SK-N-SH (cell line): ENCODE results near the gene CPM.

Source experiments
- EP300 ChIP-seq, 2 experiments: IDR thresholded peaks; 2 replicates each; pipeline versions ENCODE4 v1.4.0 to v1.6.1; 2012; ENCODE audit warnings: borderline replicate concordance in 1 of 2, low read depth in 1 of 2, low read length in 1 of 2
- EZH2phosphoT487 ChIP-seq: fragments of 200-600 bp; sonication (generic); IDR thresholded peaks from 2 replicates; pipeline ENCODE4 v1.6.1; 2017; ENCODE audit warnings: low read depth, mixed run types, mild to moderate bottlenecking, antibody characterized with exemption, moderate library complexity, borderline replicate concordance
- FOXJ3 ChIP-seq: sonication (generic); formaldehyde crosslinking; IDR thresholded peaks from 2 replicates; pipeline ENCODE4 v1.5.1; 2020; ENCODE audit warnings: mild to moderate bottlenecking, missing genetic modification reagents
- JUND ChIP-seq: IDR thresholded peaks from 2 replicates; pipeline ENCODE4 v1.4.0; 2012
- POLR2AphosphoS5 ChIP-seq: IDR thresholded peaks from 2 replicates; pipeline ENCODE4 v1.6.1; 2012; ENCODE audit warnings: low read depth, low read length
- RAD21 ChIP-seq: IDR thresholded peaks from 2 replicates; pipeline ENCODE4 v1.6.1; 2012; ENCODE audit warnings: mild to moderate bottlenecking, low read length
- SMC3 ChIP-seq: IDR thresholded peaks from 2 replicates; pipeline ENCODE4 v1.6.1; 2012; ENCODE audit warnings: low read depth, low read length, improper control_type of control experiment
- USF1 ChIP-seq: IDR thresholded peaks from 2 replicates; pipeline ENCODE4 v1.4.0; 2012; ENCODE audit warnings: low read depth, borderline replicate concordance
- YY1 ChIP-seq: IDR thresholded peaks from 2 replicates; pipeline ENCODE4 v1.4.0; 2012; ENCODE audit warnings: low read depth, mild to moderate bottlenecking
- ZBTB33 ChIP-seq: IDR thresholded peaks from 2 replicates; pipeline ENCODE4 v1.4.0; 2012; ENCODE audit warnings: low read depth, borderline replicate concordance
- TF ChIP-seq, protein P1 (sequence below): fragments of 200-600 bp; sonication (generic); IDR thresholded peaks from 2 replicates; pipeline ENCODE4 v1.6.1; 2017; ENCODE audit warnings: antibody characterized with exemption, mild to moderate bottlenecking, moderate library complexity
- TF ChIP-seq, protein P2 (sequence below): fragments of 150-350 bp; IDR thresholded peaks from 2 replicates; pipeline ENCODE4 v1.6.1; 2017; ENCODE audit warnings: antibody characterized with exemption, low read length, low read depth, borderline replicate concordance

DNA sequence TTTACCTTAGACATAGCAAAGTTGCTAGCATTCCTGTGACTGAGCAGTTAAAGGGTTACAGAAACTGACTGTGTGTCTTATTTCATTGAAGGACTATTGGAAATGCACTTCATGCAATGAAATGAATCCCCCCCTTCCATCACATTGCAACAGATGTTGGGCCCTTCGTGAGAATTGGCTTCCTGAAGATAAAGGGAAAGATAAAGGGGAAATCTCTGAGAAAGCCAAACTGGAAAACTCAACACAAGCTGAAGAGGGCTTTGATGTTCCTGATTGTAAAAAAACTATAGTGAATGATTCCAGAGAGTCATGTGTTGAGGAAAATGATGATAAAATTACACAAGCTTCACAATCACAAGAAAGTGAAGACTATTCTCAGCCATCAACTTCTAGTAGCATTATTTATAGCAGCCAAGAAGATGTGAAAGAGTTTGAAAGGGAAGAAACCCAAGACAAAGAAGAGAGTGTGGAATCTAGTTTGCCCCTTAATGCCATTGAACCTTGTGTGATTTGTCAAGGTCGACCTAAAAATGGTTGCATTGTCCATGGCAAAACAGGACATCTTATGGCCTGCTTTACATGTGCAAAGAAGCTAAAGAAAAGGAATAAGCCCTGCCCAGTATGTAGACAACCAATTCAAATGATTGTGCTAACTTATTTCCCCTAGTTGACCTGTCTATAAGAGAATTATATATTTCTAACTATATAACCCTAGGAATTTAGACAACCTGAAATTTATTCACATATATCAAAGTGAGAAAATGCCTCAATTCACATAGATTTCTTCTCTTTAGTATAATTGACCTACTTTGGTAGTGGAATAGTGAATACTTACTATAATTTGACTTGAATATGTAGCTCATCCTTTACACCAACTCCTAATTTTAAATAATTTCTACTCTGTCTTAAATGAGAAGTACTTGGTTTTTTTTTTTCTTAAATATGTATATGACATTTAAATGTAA, 93.5 kb downstream of the CPM start:
- TF ChIP-seq FOXJ3 (CRISPR knock-in tag) (no peak), EP300 (IDR thresholded peaks at IDR 0.05; ENCODE audit: borderline replicate concordance in 1 of 2, low read depth in 1 of 2, low read length in 1 of 2) (no peak), POLR2AphosphoS5 (no peak), EZH2phosphoT487 (no peak), ZBTB33 (no peak), RAD21 (no peak), USF1 (no peak), JUND (no peak), YY1 (no peak), SMC3 (no peak)
- TF ChIP-seq, protein P1, sequence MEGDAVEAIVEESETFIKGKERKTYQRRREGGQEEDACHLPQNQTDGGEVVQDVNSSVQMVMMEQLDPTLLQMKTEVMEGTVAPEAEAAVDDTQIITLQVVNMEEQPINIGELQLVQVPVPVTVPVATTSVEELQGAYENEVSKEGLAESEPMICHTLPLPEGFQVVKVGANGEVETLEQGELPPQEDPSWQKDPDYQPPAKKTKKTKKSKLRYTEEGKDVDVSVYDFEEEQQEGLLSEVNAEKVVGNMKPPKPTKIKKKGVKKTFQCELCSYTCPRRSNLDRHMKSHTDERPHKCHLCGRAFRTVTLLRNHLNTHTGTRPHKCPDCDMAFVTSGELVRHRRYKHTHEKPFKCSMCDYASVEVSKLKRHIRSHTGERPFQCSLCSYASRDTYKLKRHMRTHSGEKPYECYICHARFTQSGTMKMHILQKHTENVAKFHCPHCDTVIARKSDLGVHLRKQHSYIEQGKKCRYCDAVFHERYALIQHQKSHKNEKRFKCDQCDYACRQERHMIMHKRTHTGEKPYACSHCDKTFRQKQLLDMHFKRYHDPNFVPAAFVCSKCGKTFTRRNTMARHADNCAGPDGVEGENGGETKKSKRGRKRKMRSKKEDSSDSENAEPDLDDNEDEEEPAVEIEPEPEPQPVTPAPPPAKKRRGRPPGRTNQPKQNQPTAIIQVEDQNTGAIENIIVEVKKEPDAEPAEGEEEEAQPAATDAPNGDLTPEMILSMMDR: no peak
- TF ChIP-seq, protein P2, sequence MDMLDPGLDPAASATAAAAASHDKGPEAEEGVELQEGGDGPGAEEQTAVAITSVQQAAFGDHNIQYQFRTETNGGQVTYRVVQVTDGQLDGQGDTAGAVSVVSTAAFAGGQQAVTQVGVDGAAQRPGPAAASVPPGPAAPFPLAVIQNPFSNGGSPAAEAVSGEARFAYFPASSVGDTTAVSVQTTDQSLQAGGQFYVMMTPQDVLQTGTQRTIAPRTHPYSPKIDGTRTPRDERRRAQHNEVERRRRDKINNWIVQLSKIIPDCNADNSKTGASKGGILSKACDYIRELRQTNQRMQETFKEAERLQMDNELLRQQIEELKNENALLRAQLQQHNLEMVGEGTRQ: no peak
